ENCODE results near the gene SYNC.

Gene SYNC

DNA sequence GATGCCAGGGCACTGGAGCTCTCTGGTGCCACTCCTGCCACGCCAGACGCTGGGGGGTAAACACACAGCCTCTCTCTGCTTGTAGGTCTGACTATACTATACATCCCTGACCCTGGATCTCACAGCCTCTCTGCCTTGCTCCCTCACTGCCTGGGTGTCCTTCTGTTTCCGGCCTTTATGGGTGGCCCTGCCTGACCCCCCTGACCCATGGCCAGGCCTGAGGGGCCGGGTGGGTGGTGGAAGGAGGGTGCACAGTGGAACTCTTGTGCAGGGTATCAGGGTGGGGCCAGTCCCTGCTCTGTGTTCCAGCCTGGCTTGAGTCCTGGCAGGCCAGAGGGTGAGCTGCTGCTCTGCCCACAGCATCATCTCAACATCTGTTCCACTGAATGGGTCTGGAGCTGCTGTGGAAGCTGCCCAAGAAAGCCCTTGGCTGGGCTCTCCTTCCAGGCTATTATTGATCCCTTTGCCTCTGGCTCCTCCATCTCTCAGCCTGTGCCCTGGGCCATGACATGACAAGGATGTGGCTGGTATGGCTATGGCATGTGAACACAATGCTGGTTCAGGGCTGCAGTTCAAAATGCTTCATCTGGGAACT lies 17.2 kb upstream of the SYNC start:
- TF ChIP-seq, protein P1, sequence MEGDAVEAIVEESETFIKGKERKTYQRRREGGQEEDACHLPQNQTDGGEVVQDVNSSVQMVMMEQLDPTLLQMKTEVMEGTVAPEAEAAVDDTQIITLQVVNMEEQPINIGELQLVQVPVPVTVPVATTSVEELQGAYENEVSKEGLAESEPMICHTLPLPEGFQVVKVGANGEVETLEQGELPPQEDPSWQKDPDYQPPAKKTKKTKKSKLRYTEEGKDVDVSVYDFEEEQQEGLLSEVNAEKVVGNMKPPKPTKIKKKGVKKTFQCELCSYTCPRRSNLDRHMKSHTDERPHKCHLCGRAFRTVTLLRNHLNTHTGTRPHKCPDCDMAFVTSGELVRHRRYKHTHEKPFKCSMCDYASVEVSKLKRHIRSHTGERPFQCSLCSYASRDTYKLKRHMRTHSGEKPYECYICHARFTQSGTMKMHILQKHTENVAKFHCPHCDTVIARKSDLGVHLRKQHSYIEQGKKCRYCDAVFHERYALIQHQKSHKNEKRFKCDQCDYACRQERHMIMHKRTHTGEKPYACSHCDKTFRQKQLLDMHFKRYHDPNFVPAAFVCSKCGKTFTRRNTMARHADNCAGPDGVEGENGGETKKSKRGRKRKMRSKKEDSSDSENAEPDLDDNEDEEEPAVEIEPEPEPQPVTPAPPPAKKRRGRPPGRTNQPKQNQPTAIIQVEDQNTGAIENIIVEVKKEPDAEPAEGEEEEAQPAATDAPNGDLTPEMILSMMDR (IDR thresholded peaks at IDR 0.05; ENCODE audit: borderline replicate concordance, insufficient read depth, low read depth, low read length), result no peak
- no peak overlapping the region for H3K4me3 ChIP-seq (ENCODE audit: low read depth, low read length)

DNA sequence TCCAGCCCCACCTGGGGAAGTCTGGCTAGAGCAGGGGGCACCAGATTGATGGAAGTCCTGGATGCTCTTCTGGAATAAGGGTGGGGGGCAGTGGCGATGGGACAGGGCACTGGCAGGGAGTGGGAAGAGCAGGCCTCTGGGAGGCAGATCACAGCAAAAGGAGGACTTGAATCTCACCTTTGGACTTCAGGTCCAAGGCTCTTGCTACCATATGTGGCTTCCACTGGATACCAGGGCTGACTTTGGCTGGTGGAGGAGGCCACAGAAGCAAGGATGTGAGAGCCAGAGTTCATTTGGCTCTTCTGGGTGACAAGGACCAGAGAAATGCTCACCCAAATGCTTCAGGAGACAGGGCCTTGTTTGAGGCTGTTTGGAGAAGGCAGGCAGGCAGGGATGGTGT lies 16.0 kb upstream of the SYNC start:
- no peak overlapping the region for H3K4me3 ChIP-seq (ENCODE audit: low read depth, low read length)
- TF ChIP-seq, protein P1 (IDR thresholded peaks at IDR 0.05; ENCODE audit: borderline replicate concordance, insufficient read depth, low read depth, low read length), result no peak

DNA sequence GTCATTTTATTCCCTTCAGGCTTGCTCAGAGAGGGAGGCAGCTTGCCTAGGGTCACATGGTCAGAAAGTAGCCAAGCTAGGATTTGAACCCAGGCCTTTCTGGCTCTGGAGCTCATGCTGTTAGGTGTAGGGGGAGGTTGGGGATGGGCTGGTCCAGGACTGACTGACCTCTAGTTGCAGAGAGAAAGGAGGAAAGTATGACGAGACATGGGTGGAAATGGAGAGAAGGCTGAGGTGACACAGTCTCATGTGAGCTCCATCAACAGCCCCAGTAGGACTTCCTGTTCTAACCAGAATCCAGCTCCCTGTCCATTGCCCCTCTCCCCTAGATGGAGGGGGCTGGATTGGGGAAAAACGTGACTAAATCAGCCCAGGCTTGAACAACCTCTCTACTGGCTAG lies 15.5 kb upstream of the SYNC start:
- TF ChIP-seq, protein P1 (IDR thresholded peaks at IDR 0.05; ENCODE audit: borderline replicate concordance, insufficient read depth, low read depth, low read length), result no peak

DNA sequence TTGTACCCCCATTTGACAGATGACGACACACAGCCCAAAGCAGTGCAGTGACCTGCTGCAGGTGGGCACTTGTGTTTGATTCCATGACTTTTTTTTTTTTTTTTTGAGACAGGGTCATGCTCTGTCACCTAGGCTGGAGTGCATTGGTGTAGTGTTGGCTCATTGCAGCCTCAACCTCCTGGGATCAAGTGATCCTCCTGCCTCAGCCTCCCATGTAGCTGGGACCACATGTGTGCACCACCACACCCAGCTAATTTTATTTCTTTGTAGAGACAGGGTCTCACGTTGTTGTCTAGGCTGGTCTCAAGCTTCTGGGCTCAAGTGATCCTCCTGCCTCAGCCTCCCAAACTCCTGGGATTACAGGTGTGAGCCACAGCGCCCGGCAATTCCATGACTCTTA lies 14.9 kb upstream of the SYNC start:
- TF ChIP-seq, protein P1 (IDR thresholded peaks at IDR 0.05; ENCODE audit: borderline replicate concordance, insufficient read depth, low read depth, low read length), result no peak
- H3K4me3 ChIP-seq (ENCODE audit: low read depth, low read length), result no peak overlapping the region

More for the DNA sequence above, 15.5 kb upstream of the SYNC start:
- no peak overlapping the region for H3K4me3 ChIP-seq (ENCODE audit: low read depth, low read length)

DNA sequence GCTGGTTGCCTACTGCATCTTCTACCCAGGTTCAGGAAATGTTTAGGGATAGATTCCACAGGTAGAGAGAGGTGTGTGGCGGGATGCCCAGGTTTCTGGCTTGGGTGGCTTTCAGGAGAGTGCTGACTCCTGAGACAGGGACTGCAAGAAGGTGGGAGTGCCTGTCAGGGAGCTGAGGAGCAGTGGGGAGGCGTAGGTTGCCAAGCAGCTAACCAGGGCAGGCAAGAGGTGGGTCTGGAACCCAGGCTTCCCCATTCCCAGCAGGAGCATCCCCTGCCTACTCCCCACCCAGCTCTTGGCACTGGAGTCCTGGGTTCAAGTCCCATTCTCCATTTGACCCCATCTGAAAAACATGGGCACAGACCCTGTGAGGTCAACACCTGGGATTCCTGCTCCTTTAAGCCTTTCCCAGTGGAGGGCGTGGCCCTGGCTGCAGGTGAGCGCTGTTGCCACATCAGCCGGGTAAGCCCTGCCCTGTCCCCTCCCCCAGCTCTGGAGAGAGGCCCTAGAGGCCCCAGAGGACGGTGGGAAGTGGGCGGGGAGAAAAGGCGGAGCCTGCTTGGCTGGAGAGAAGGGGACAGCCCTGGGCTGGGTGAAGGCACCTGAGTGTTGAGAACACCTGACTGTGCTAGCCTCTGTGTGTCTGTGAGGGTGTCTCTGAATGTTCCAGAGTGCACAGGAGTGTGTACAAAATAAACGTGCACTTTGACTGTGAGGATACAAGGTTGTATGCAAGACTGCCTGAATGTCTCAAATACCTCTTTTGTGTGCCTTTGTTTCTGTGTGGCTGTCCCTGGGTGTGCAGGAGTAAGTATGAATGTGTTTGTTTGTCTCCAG lies 14.0 kb upstream of the SYNC start:
- TF ChIP-seq, protein P1 (IDR thresholded peaks at IDR 0.05; ENCODE audit: borderline replicate concordance, insufficient read depth, low read depth, low read length), result no peak
- H3K4me3 ChIP-seq (ENCODE audit: low read depth, low read length), result no peak overlapping the region

DNA sequence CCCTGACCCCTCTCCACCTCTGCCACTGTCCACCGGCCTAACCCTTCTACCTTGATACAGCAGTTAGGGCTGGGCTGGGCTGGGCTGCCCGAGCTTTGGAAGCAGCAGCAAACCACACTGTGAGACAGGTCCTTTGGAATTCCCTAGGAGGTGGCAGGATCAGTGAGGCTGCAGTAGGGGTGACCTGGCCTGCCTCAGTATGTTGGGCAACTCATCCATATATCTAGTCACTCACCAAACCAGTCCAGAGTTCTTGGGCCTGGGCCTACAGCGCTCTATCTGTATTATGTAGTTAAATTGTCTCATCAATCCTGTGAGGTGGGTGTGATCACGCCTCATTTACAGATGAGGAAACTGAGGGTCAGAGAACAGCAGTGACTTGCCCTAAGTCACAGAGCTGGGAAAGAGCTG lies 13.3 kb upstream of the SYNC start:
- H3K4me3 ChIP-seq (ENCODE audit: low read depth, low read length), result no peak overlapping the region
- TF ChIP-seq, protein P1 (IDR thresholded peaks at IDR 0.05; ENCODE audit: borderline replicate concordance, insufficient read depth, low read depth, low read length), result no peak

DNA sequence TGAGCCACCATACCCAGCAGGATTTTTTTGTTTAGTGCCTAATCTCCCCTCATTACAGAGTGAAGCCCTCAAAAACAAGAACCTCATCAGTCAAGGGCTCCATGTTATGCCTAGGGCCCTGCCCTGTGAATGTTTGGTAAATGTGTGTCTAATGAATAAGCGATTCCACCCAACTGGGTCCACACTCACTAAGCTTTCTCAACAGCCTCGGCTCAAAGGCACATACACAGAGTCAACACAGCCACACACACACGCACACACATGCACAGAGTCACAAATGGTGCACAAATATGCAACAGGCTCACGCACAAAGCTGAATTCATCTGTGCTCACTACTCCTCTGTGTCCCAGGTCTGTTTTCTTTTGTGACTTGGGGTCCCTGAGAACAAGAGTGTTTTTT lies 11.7 kb upstream of the SYNC start:
- TF ChIP-seq, protein P1 (IDR thresholded peaks at IDR 0.05; ENCODE audit: borderline replicate concordance, insufficient read depth, low read depth, low read length), result no peak
- H3K4me3 ChIP-seq (ENCODE audit: low read depth, low read length), result no peak overlapping the region
